Natural killer cell (primary cell): Measurements from ENCODE around the gene DOCK4. TPM values are rescaled to one million over a fixed set of nuclear protein-coding genes. Genes with fewer than 3 reads are reported as not detected.

Experiments
- ATAC-seq, 3 donors: fragments of 150-1000 bp in 2 of 3; fragments of 200-7000 bp in 1 of 3; cut with Tn5 transposase; 1 replicate in 1 of 3; 2 replicates in 2 of 3; pipeline ENCODE4 v1.10.0; 2021; ENCODE audit warnings: mild to moderate bottlenecking in 2 of 3, moderate library complexity in 2 of 3
- DNase-seq, 2 donors: peaks; one replicate each; pipeline versions ENCODE4 v3.0.0 to v3.0.0-alpha.2; 2013 to 2021; ENCODE audit warnings: mixed read lengths in 1 of 2
- H3K27ac ChIP-seq: one replicate; pipeline ENCODE4 v1.5.1; 2013; ENCODE audit warnings: mild to moderate bottlenecking, low read length
- H3K27me3 ChIP-seq: one replicate; pipeline ENCODE4 v1.6.1; 2013; ENCODE audit warnings: low read length; ENCODE audit not compliant: control insufficient read depth, insufficient read depth
- H3K36me3 ChIP-seq: one replicate; pipeline ENCODE4 v1.6.1; 2013; ENCODE audit warnings: low read length; ENCODE audit not compliant: control insufficient read depth, insufficient read depth
- H3K4me1 ChIP-seq: one replicate; pipeline ENCODE4 v1.6.1; 2013; ENCODE audit warnings: low read length; ENCODE audit not compliant: control insufficient read depth, insufficient read depth
- H3K4me3 ChIP-seq: one replicate; pipeline ENCODE4 v1.5.1; 2013; ENCODE audit warnings: low read length
- H3K9me3 ChIP-seq: one replicate; pipeline ENCODE4 v1.6.1; 2013; ENCODE audit warnings: low read length; ENCODE audit not compliant: control insufficient read depth, insufficient read depth
- H3K27ac Mint-ChIP-seq, 2 donors: one replicate each; pipeline ENCODE4 v1.8.0; 2022; ENCODE audit warnings: mild to moderate bottlenecking in 2 of 2, mixed read lengths in 2 of 2, moderate library complexity in 1 of 2
- H3K27me3 Mint-ChIP-seq, 2 donors: one replicate each; pipeline ENCODE4 v1.8.0; 2022; ENCODE audit warnings: low read depth in 2 of 2, mixed read lengths in 2 of 2
- H3K36me3 Mint-ChIP-seq: one replicate; pipeline ENCODE4 v1.8.0; 2022; ENCODE audit warnings: mixed read lengths
- H3K4me1 Mint-ChIP-seq, 2 donors: one replicate each; pipeline ENCODE4 v1.8.0; 2022; ENCODE audit warnings: mixed read lengths in 2 of 2
- H3K4me3 Mint-ChIP-seq: one replicate; pipeline ENCODE4 v1.8.0; 2022; ENCODE audit warnings: mild to moderate bottlenecking, moderate library complexity, mixed read lengths
- H3K9me3 Mint-ChIP-seq, 2 donors: one replicate each; pipeline ENCODE4 v1.8.0; 2022; ENCODE audit warnings: mixed read lengths in 2 of 2
- WGBS: methylation state at CpG from one replicate; pipeline ENCODE4 v1.1.7; 2013; ENCODE audit warnings: missing lambda C conversion rate; ENCODE audit not compliant: insufficient coverage; 5-methylcytosine and 5-hydroxymethylcytosine counted together
- intact Hi-C: fragments of 100-400 bp; cut with micrococcal nuclease; formaldehyde crosslinking; loops from one replicate; pipeline ENCODE4 v1.14.2; 2022
- total RNA-seq, 4 donors: library from RNA; stranded (reverse); fragments of 120-200 nt in 1 of 4; gene quantifications; one replicate each; pipeline versions ENCODE4 v1.2.3 to v1.2.4, GENCODE V29; 2013 to 2022
- TF ChIP-seq, protein P1 (sequence below): fragments of 200-600 bp; IDR thresholded peaks from one replicate; pipeline ENCODE4 v1.8.0; 2022; ENCODE audit warnings: antibody characterized with exemption

The DOCK4 gene
- total RNA-seq, 3 donors from 2014 or later (not counting 1 experiment from before 2014, with no cell fraction given), result 0.61 to 2.4 (median 0.89) TPM

DNA sequence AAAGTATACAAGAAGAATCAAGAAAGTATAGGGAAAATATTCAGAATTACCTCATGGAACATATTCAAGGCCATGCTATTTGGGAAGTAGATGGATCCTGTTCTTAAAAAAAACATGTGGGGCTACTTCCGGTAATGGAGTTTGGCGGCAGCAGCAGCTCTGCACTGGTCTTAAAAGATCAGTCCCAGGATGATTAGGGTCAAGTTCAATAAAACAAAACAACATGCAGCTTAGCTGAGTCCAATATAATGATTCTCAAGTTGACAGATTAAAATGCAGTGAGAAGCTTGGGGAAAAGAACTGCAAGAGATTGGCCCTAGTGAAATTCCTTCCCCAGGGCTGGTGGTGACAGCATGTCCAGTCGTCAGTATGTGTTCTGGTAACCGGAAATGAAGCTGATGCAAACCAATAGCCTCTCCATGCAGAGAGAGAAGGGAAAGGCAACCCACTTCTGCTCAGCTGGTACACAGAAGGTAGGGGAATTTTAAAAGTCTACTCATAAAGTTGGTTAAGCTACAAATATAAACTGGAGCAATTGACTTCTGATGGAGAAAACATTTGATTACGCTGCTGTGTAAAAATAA lies 338.8 kb downstream of the DOCK4 start:
- Histone ChIP-seq H3K36me3 (no peaks in the 10 kb centered on the region), H3K4me1 (no peaks in the 10 kb centered on the region), H3K4me3 (no peak overlapping the region), H3K9me3 (no peaks in the 10 kb centered on the region), H3K27ac (no peak overlapping the region), H3K27me3 (no peaks in the 10 kb centered on the region)
- Mint-ChIP-seq H3K36me3 (no peaks in the 10 kb centered on the region), H3K9me3 (no peaks in the 10 kb centered on the region), H3K4me1 (no peaks in the 10 kb centered on the region), H3K4me3 (no peak overlapping the region), H3K27ac (no peak overlapping the region), H3K27me3 (no peaks in the 10 kb centered on the region)
- TF ChIP-seq, protein P1, sequence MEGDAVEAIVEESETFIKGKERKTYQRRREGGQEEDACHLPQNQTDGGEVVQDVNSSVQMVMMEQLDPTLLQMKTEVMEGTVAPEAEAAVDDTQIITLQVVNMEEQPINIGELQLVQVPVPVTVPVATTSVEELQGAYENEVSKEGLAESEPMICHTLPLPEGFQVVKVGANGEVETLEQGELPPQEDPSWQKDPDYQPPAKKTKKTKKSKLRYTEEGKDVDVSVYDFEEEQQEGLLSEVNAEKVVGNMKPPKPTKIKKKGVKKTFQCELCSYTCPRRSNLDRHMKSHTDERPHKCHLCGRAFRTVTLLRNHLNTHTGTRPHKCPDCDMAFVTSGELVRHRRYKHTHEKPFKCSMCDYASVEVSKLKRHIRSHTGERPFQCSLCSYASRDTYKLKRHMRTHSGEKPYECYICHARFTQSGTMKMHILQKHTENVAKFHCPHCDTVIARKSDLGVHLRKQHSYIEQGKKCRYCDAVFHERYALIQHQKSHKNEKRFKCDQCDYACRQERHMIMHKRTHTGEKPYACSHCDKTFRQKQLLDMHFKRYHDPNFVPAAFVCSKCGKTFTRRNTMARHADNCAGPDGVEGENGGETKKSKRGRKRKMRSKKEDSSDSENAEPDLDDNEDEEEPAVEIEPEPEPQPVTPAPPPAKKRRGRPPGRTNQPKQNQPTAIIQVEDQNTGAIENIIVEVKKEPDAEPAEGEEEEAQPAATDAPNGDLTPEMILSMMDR, result no peak
- 97% methylated on average over 5 of the region's 5 CpGs for WGBS
- intact Hi-C loops, result no loop called here
- no peak for ATAC-seq
- DNase-seq, result no peak

DNA sequence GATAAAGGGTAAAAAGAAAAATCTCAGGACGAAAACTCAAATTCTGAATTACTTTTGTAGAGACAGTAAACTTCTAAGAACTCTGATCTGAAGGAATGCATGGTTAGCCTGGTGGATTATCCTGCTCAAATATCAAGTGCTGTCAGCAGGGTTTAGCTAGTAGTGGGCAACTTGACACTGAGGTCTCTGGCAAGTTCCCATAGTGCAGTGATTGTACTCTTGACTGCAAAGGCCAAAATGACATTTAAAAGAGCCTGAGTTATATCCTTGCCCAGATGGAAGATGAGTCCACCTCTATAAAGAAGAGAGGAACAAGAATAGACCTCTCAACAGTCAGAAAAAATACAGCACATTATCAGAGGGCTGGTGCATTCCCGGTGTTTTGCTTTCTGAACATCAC lies 339.4 kb downstream of the DOCK4 start:
- no peaks in the 10 kb centered on the region for H3K9me3 Mint-ChIP-seq
- Histone ChIP-seq H3K4me3 (no peak overlapping the region), H3K9me3 (no peaks in the 10 kb centered on the region), H3K27me3 (no peaks in the 10 kb centered on the region), H3K4me1 (no peaks in the 10 kb centered on the region), H3K27ac (no peak overlapping the region), H3K36me3 (no peaks in the 10 kb centered on the region)
- intact Hi-C loops, result no loop called here
- no peaks in the 10 kb centered on the region for H3K4me1 Mint-ChIP-seq
- no peak overlapping the region for H3K4me3 Mint-ChIP-seq
- no peaks in the 10 kb centered on the region for H3K36me3 Mint-ChIP-seq
- ATAC-seq (no peak), DNase-seq (no peak)
- no peak overlapping the region for H3K27ac Mint-ChIP-seq
- TF ChIP-seq, protein P1, result no peak
- WGBS, result 85% methylated on average over 2 of the region's 2 CpGs
- H3K27me3 Mint-ChIP-seq, result no peaks in the 10 kb centered on the region

- Mint-ChIP-seq H3K27me3 (no peaks in the 10 kb centered on the region), H3K4me1 (no peaks in the 10 kb centered on the region), H3K9me3 (peaks cover 2 to 3% of the 10 kb centered on the region in 2 donors), H3K4me3 (no peak overlapping the region), H3K27ac (no peak overlapping the region), H3K36me3 (no peaks in the 10 kb centered on the region)
- Histone ChIP-seq H3K36me3 (no peaks in the 10 kb centered on the region), H3K4me3 (no peak overlapping the region), H3K27ac (no peak overlapping the region), H3K4me1 (no peaks in the 10 kb centered on the region), H3K27me3 (no peaks in the 10 kb centered on the region), H3K9me3 (no peaks in the 10 kb centered on the region)
- ATAC-seq (no peak), DNase-seq (no peak)
- intact Hi-C loops, result no loop called here
- WGBS, result no CpG with 5 or more reads among the region's 1 CpG
- TF ChIP-seq, protein P1, result no peak
Observed at GRCh38 chr7:111865430-111865829, 340.8 kb downstream of the DOCK4 start.
